Panc1 (cell line): ENCODE data around the gene DNAJC10. TPM values are rescaled to one million over a fixed set of nuclear protein-coding genes. Genes with fewer than 3 reads are reported as not detected.

Experiments used
- ATAC-seq: fragments of 200-7000 bp; cut with Tn5 transposase; 2 replicates; pipeline ENCODE4 v1.9.1; 2020; ENCODE audit warnings: mild to moderate bottlenecking, moderate library complexity
- BruUV-seq: library from RNA; stranded (reverse); fragments of 400-500 nt; replicated peaks from 2 replicates; lab custom pipeline; 2021; lab: Mats Ljungman, UMichigan
- CTCF ChIA-PET: fragments of 300-600 bp; sonication (Branson Sonifier 250); formaldehyde crosslinking; loops from one replicate; lab custom pipeline; 2022; ENCODE audit warnings: antibody characterized with exemption; lab: Charles Lee
- POLR2A ChIA-PET: fragments of 300-600 bp; sonication (Branson Sonifier 250); formaldehyde crosslinking; loops from one replicate; lab custom pipeline; 2022; ENCODE audit warnings: antibody characterized with exemption; lab: Charles Lee
- DNase-seq: peaks from one replicate; pipeline ENCODE4 v3.0.0-alpha.2; 2010; ENCODE audit warnings: low read depth, low spot score
- H3K27ac ChIP-seq: 2 replicates; pipeline ENCODE4 v1.5.1; 2011; ENCODE audit warnings: mild to moderate bottlenecking, low read length, inconsistent platforms
- H3K27me3 ChIP-seq: fragments of 200-500 bp; sonication (Bioruptor generic); 2 replicates; pipeline ENCODE4 v1.6.0; 2014; ENCODE audit warnings: low read length, inconsistent platforms; ENCODE audit not compliant: control insufficient read depth, insufficient read depth
- H3K36me3 ChIP-seq: fragments of 200-500 bp; sonication (Bioruptor generic); 2 replicates; pipeline ENCODE4 v1.5.1; 2014; ENCODE audit warnings: inconsistent platforms, mild to moderate bottlenecking, low read length, moderate library complexity; ENCODE audit not compliant: control insufficient read depth, insufficient read depth
- H3K4me1 ChIP-seq: 2 replicates; pipeline ENCODE4 v1.5.1; 2011; ENCODE audit warnings: inconsistent platforms, mild to moderate bottlenecking, low read length, moderate library complexity; ENCODE audit not compliant: control insufficient read depth, insufficient read depth
- H3K4me3 ChIP-seq, 2 experiments: 2 replicates each; pipeline ENCODE4 v1.5.1; 2011 to 2012; ENCODE audit warnings: low read depth in 2 of 2, low read length in 2 of 2, mild to moderate bottlenecking in 2 of 2, inconsistent platforms in 1 of 2, moderate library complexity in 1 of 2
- H3K9me3 ChIP-seq: fragments of 200-500 bp; sonication (Bioruptor generic); 2 replicates; pipeline ENCODE4 v1.5.1; 2014; ENCODE audit warnings: low read depth, mild to moderate bottlenecking, inconsistent platforms, low read length, moderate library complexity; ENCODE audit not compliant: control insufficient read depth, insufficient read depth
- POLR2AphosphoS5 ChIP-seq: IDR thresholded peaks from 2 replicates; pipeline ENCODE4 v1.6.1; 2012; ENCODE audit warnings: mild to moderate bottlenecking, low read depth, low read length, moderate library complexity
- SIN3A ChIP-seq: IDR thresholded peaks from 2 replicates; pipeline ENCODE4 v1.6.1; 2012; ENCODE audit warnings: low read depth, mild to moderate bottlenecking, low read length, moderate library complexity, borderline replicate concordance; ENCODE audit not compliant: insufficient read depth
- TCF7L2 ChIP-seq: IDR thresholded peaks from 2 replicates; pipeline ENCODE4 v1.6.1; 2011; ENCODE audit warnings: mild to moderate bottlenecking, low read depth, low read length, inconsistent platforms
- in situ Hi-C: cut with HindIII; loops from 2 replicates; pipeline ENCODE4 v1.10.0; 2016; ENCODE audit warnings: low sequenced_read_pairs, low pct_unique_long_range_greater_than_20kb
- intact Hi-C: fragments of 100-400 bp; cut with micrococcal nuclease; formaldehyde crosslinking; loops from one replicate; pipeline ENCODE4 v1.10.0; 2022; ENCODE audit not compliant: unreplicated experiment
- total RNA-seq: library from RNA; stranded (reverse); gene quantifications from one replicate; pipeline ENCODE4 v1.2.1, GENCODE V29; 2021; ENCODE audit not compliant: unreplicated experiment
- TF ChIP-seq, protein P1 (sequence below): fragments of 450-650 bp; IDR thresholded peaks from 2 replicates; pipeline ENCODE4 v1.5.1; 2017; ENCODE audit warnings: mild to moderate bottlenecking
- TF ChIP-seq, protein P2 (sequence below), 2 experiments: IDR thresholded peaks; 2 replicates each; pipeline ENCODE4 v1.6.1; 2011 to 2012; ENCODE audit warnings: low read depth in 2 of 2, control low read depth in 1 of 2, low read length in 1 of 2, mild to moderate bottlenecking in 1 of 2, moderate library complexity in 1 of 2; ENCODE audit not compliant: insufficient read depth in 1 of 2

Gene DNAJC10
- total RNA-seq, 1 experiment from 2014 or later, result 122 TPM

- DNase-seq, result no peak
- no peaks in the 10 kb centered on the region for H3K9me3 ChIP-seq
- ChIA-PET POLR2A (no interaction called here), CTCF (no interaction called here)
- H3K27me3 ChIP-seq, result peaks cover 22% of the 10 kb centered on the region
- BruUV-seq, result no TSS peak
- H3K36me3 ChIP-seq, result no peaks in the 10 kb centered on the region
- H3K4me1 ChIP-seq, result no peaks in the 10 kb centered on the region
- ATAC-seq, result no peak
- H3K27ac ChIP-seq, result no peak overlapping the region
- intact Hi-C loops, result no loop called here
- in situ Hi-C loops, result no loop called here
- no peak overlapping the region for H3K4me3 ChIP-seq
- TF ChIP-seq TCF7L2 (no peak), SIN3A (no peak), POLR2AphosphoS5 (no peak)
- TF ChIP-seq, protein P1, sequence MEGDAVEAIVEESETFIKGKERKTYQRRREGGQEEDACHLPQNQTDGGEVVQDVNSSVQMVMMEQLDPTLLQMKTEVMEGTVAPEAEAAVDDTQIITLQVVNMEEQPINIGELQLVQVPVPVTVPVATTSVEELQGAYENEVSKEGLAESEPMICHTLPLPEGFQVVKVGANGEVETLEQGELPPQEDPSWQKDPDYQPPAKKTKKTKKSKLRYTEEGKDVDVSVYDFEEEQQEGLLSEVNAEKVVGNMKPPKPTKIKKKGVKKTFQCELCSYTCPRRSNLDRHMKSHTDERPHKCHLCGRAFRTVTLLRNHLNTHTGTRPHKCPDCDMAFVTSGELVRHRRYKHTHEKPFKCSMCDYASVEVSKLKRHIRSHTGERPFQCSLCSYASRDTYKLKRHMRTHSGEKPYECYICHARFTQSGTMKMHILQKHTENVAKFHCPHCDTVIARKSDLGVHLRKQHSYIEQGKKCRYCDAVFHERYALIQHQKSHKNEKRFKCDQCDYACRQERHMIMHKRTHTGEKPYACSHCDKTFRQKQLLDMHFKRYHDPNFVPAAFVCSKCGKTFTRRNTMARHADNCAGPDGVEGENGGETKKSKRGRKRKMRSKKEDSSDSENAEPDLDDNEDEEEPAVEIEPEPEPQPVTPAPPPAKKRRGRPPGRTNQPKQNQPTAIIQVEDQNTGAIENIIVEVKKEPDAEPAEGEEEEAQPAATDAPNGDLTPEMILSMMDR, result no peak
- TF ChIP-seq, protein P2, sequence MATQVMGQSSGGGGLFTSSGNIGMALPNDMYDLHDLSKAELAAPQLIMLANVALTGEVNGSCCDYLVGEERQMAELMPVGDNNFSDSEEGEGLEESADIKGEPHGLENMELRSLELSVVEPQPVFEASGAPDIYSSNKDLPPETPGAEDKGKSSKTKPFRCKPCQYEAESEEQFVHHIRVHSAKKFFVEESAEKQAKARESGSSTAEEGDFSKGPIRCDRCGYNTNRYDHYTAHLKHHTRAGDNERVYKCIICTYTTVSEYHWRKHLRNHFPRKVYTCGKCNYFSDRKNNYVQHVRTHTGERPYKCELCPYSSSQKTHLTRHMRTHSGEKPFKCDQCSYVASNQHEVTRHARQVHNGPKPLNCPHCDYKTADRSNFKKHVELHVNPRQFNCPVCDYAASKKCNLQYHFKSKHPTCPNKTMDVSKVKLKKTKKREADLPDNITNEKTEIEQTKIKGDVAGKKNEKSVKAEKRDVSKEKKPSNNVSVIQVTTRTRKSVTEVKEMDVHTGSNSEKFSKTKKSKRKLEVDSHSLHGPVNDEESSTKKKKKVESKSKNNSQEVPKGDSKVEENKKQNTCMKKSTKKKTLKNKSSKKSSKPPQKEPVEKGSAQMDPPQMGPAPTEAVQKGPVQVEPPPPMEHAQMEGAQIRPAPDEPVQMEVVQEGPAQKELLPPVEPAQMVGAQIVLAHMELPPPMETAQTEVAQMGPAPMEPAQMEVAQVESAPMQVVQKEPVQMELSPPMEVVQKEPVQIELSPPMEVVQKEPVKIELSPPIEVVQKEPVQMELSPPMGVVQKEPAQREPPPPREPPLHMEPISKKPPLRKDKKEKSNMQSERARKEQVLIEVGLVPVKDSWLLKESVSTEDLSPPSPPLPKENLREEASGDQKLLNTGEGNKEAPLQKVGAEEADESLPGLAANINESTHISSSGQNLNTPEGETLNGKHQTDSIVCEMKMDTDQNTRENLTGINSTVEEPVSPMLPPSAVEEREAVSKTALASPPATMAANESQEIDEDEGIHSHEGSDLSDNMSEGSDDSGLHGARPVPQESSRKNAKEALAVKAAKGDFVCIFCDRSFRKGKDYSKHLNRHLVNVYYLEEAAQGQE (IDR thresholded peaks at IDR 0.05; ENCODE audit: insufficient read depth in 1 of 2, low read depth in 2 of 2, low read length in 1 of 2), result no peak
These were observed 118.2 kb downstream of the DNAJC10 start for GRCh38 chr2:182834293-182834692.

GRCh38 chr2:182836451-182836850, 120.4 kb downstream of the DNAJC10 start:
- H3K9me3 ChIP-seq, result no peaks in the 10 kb centered on the region
- no peak overlapping the region for H3K4me3 ChIP-seq
- no peak for ATAC-seq
- in situ Hi-C loops, result no loop called here
- ChIA-PET CTCF (no interaction called here), POLR2A (no interaction called here)
- no peaks in the 10 kb centered on the region for H3K4me1 ChIP-seq
- no peak for DNase-seq
- H3K27ac ChIP-seq, result no peak overlapping the region
- H3K27me3 ChIP-seq, result peaks cover 36% of the 10 kb centered on the region
- TF ChIP-seq, protein P2 (IDR thresholded peaks at IDR 0.05; ENCODE audit: insufficient read depth in 1 of 2, low read depth in 2 of 2, low read length in 1 of 2), result no peak
- TF ChIP-seq, protein P1, result no peak
- TF ChIP-seq POLR2AphosphoS5, result no peak
- no peak for TF ChIP-seq TCF7L2
- TF ChIP-seq SIN3A, result no peak
- H3K36me3 ChIP-seq, result no peaks in the 10 kb centered on the region
- intact Hi-C loops, result no loop called here
- no TSS peak for BruUV-seq

Other genes starting within 250 kb of the DNAJC10 start
- gene FRZB, start 150.4 kb downstream of the DNAJC10 start, total RNA-seq, result 0.08 TPM